ENCODE data around the gene TNFRSF8.

GRCh38 chr1:12064073-12064969 lies 1.2 kb downstream of the TNFRSF8 start:
- TF ChIP-seq POLR2A (IDR thresholded peaks at IDR 0.05; ENCODE audit: low read length) (no peak), GATA1 (IDR thresholded peaks at IDR 0.05; ENCODE audit: low read depth, low read length) (no peak)

All from erythroblast (primary cell).